Endodermal cell (in vitro differentiated cells): ENCODE results near the gene COX19. TPM values are rescaled to one million over a fixed set of nuclear protein-coding genes. Genes with fewer than 3 reads are reported as not detected.
"Not testable (repeated sequence)": the region's sequence is repeated elsewhere in the genome, so short reads cannot be mapped to it uniquely, and the experiment has no call there.

Experiments
- DNase-seq: peaks from one replicate; pipeline ENCODE4 v3.0.0-alpha.2; 2017
- H3K27ac ChIP-seq: 2 replicates; pipeline ENCODE4 v1.5.1; 2013; ENCODE audit warnings: mild to moderate bottlenecking, low read depth, low read length, moderate library complexity
- H3K27me3 ChIP-seq: 2 replicates; pipeline ENCODE4 v1.6.1; 2013; ENCODE audit warnings: mild to moderate bottlenecking, low read length, moderate library complexity; ENCODE audit not compliant: insufficient read depth, control insufficient read depth, poor library complexity, severe bottlenecking
- H3K36me3 ChIP-seq: 2 replicates; pipeline ENCODE4 v1.7.0; 2013; ENCODE audit warnings: mild to moderate bottlenecking, low read length, moderate library complexity; ENCODE audit not compliant: control insufficient read depth, insufficient read depth
- H3K4me1 ChIP-seq: one replicate; pipeline ENCODE4 v1.7.0; 2013; ENCODE audit warnings: low read length; ENCODE audit not compliant: control insufficient read depth, insufficient read depth
- H3K4me3 ChIP-seq: 2 replicates; pipeline ENCODE4 v1.5.1; 2013; ENCODE audit warnings: mild to moderate bottlenecking, low read length, moderate library complexity
- H3K9ac ChIP-seq: 2 replicates; pipeline ENCODE4 v1.6.1; 2013; ENCODE audit warnings: mild to moderate bottlenecking, low read length, moderate library complexity; ENCODE audit not compliant: poor library complexity, severe bottlenecking; ENCODE audit errors: extremely low read depth
- H3K9me3 ChIP-seq: 2 replicates; pipeline ENCODE4 v1.6.1; 2013; ENCODE audit warnings: mild to moderate bottlenecking, low read length, moderate library complexity; ENCODE audit not compliant: control insufficient read depth
- H3K27ac Mint-ChIP-seq: 2 replicates; pipeline ENCODE4 v1.8.0; 2020; ENCODE audit warnings: mixed read lengths
- H3K27me3 Mint-ChIP-seq: 2 replicates; pipeline ENCODE4 v1.8.0; 2021; ENCODE audit warnings: mild to moderate bottlenecking, mixed read lengths; ENCODE audit not compliant: insufficient read depth
- H3K36me3 Mint-ChIP-seq: 2 replicates; pipeline ENCODE4 v1.8.0; 2020; ENCODE audit warnings: low read depth, mixed read lengths
- H3K4me1 Mint-ChIP-seq: 2 replicates; pipeline ENCODE4 v1.8.0; 2020; ENCODE audit warnings: mixed read lengths
- H3K4me3 Mint-ChIP-seq: 2 replicates; pipeline ENCODE4 v1.8.0; 2020; ENCODE audit warnings: mild to moderate bottlenecking, moderate library complexity, mixed read lengths
- H3K9me3 Mint-ChIP-seq: 2 replicates; pipeline ENCODE4 v1.8.0; 2020; ENCODE audit warnings: mild to moderate bottlenecking, mixed read lengths
- CTCF ChIP-seq: fragments of 200-600 bp; sonication (generic); conservative IDR thresholded peaks from 2 replicates; pipeline ENCODE4 v1.5.0; 2021; ENCODE audit warnings: antibody characterized with exemption, mild to moderate bottlenecking
- WGBS, 2 experiments: methylation state at CpG; one replicate each; pipeline versions ENCODE4 v1.1.5 to v1.1.7; 2013; ENCODE audit warnings: missing lambda C conversion rate in 2 of 2, mixed read lengths in 1 of 2; ENCODE audit not compliant: insufficient coverage in 1 of 2, insufficient read length in 1 of 2; 5-methylcytosine and 5-hydroxymethylcytosine counted together
- total RNA-seq, 2 donors: library from RNA; stranded (reverse); fragmentation: NEBNext Ultra II Directional in 1 of 2; extraction: Animal tissue kit (Norgen Biotek cat#: 25700) in 1 of 2; gene quantifications; 2 replicates in 1 of 2; 3 replicates in 1 of 2; pipeline ENCODE4 v1.2.1, GENCODE V29; 2021

Gene COX19
- total RNA-seq, 2 donors from 2014 or later, result 15.0 to 18.5 TPM

DNA sequence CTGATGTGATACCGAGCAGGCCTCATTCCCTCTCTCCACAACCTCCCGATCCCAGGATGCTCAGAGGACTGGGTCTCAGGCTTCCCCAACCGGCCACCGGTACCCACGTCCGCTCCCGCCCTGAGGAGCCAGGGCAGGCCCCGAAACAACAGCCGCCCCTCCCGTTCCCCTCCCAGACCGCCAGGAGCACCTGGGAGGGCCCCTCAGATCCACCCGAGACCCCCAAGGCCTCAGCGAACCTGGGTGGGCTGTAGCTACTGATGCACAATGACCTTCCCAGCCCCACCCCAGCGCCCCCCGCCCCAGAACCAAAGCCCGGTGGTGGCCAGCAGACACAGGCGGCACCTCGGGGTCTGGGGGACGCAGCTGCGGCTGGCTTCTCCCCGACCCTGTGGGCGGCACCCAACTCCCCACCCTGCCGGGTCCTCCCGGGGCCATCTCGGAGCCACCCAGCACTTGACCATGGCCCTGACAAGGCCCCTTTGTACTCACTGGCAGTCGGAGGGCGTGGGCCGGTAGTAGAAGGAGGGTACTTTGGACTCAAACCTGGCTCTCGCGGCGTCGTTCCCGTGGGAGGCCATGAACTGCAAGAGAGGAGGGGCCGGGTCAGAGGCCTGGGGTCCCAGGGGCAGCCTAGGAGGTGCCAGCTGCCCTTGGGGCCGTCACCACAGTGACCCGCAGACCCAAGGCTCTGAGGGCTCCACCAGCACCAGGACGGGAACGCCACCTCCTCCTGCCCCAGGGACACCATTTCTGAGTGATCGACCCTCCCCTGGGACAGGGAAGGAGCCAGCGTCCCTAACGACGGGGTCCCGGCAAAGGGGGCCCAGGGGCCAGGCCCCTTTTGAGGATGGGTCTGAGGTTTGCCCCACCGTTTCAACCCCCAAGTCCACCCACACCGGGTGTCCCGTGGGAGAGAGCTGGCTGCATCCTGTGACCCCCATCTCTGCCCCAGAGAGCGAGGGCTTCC, 49.0 kb downstream of the COX19 start:
- Histone ChIP-seq H3K9ac (no peak overlapping the region), H3K9me3 (no peaks in the 10 kb centered on the region), H3K36me3 (no peaks in the 10 kb centered on the region), H3K27me3 (no peaks in the 10 kb centered on the region), H3K27ac (no peak overlapping the region), H3K4me3 (no peak overlapping the region), H3K4me1 (peaks cover 2% of the 10 kb centered on the region)
- H3K4me1 Mint-ChIP-seq, result no peaks in the 10 kb centered on the region
- no peaks in the 10 kb centered on the region for H3K9me3 Mint-ChIP-seq
- DNase-seq, result no peak
- no peaks in the 10 kb centered on the region for H3K27me3 Mint-ChIP-seq
- TF ChIP-seq CTCF, result no peak
- no peak overlapping the region for H3K4me3 Mint-ChIP-seq
- H3K27ac Mint-ChIP-seq, result no peak overlapping the region
- no peaks in the 10 kb centered on the region for H3K36me3 Mint-ChIP-seq
- WGBS, 2 experiments, result 88 to 92% methylated on average over 19 to 47 of the region's 47 CpGs

GRCh38 chr7:925601-926000, 49.7 kb downstream of the COX19 start:
- no peak for TF ChIP-seq CTCF
- no peak overlapping the region for H3K27ac Mint-ChIP-seq
- H3K9ac ChIP-seq, result no peak overlapping the region
- no peaks in the 10 kb centered on the region for H3K36me3 ChIP-seq
- H3K27me3 Mint-ChIP-seq, result no peaks in the 10 kb centered on the region
- H3K4me3 Mint-ChIP-seq, result no peak overlapping the region
- H3K36me3 Mint-ChIP-seq, result no peaks in the 10 kb centered on the region
- no peaks in the 10 kb centered on the region for H3K9me3 Mint-ChIP-seq
- no peaks in the 10 kb centered on the region for H3K9me3 ChIP-seq
- no peaks in the 10 kb centered on the region for H3K27me3 ChIP-seq
- H3K4me1 ChIP-seq, result peaks cover 2% of the 10 kb centered on the region
- no peak overlapping the region for H3K4me3 ChIP-seq
- DNase-seq, result no peak
- no peaks in the 10 kb centered on the region for H3K4me1 Mint-ChIP-seq
- H3K27ac ChIP-seq, result no peak overlapping the region
- 85 to 92% methylated on average over 15 to 18 of the region's 18 CpGs for whole genome bisulfite sequencing, 2 experiments

DNA sequence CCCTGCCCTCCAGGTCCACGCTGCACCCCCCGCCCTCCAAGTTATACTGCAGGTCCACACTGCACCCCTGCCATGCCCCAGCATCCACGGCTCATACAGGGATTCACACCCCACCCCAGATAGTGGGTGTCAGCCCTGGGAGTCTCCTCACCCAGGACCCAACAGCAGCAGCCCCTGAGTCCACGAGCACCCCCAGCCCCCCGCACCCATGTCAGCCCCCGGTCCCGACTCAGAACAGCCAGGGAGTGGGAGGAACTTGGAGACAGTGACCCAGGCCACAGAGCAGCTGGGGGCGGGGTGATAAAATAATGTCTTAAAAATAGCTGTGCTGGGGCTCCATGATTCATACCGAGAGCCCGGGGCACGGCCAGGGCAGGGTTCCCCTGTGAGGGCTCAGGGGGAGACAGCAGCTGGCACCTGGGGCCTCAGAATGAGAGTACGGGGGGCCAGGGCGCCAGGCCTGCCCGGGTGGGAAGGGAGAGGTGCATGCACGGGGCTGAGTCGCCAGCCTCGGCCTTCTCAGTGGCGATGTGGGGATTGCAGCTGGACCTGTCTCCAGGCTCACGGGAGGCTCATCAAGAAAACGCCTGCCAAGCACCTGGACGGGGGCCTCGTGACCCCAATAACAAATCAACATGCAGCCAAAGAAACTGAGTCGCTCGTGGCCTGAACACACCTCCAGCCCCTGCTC, 50.7 kb downstream of the COX19 start:
- no peaks in the 10 kb centered on the region for H3K4me1 Mint-ChIP-seq
- no peaks in the 10 kb centered on the region for H3K36me3 Mint-ChIP-seq
- no peak for DNase-seq
- Histone ChIP-seq H3K4me3 (no peak overlapping the region), H3K4me1 (peaks cover 2% of the 10 kb centered on the region), H3K36me3 (no peaks in the 10 kb centered on the region), H3K27ac (no peak overlapping the region), H3K9ac (no peak overlapping the region), H3K9me3 (no peaks in the 10 kb centered on the region), H3K27me3 (no peaks in the 10 kb centered on the region)
- H3K27ac Mint-ChIP-seq, result no peak overlapping the region
- no peak overlapping the region for H3K4me3 Mint-ChIP-seq
- TF ChIP-seq CTCF, result no peak
- WGBS, 2 experiments, result 90 to 92% methylated on average over 12 to 24 of the region's 24 CpGs
- H3K27me3 Mint-ChIP-seq, result no peaks in the 10 kb centered on the region
- H3K9me3 Mint-ChIP-seq, result no peaks in the 10 kb centered on the region

DNA sequence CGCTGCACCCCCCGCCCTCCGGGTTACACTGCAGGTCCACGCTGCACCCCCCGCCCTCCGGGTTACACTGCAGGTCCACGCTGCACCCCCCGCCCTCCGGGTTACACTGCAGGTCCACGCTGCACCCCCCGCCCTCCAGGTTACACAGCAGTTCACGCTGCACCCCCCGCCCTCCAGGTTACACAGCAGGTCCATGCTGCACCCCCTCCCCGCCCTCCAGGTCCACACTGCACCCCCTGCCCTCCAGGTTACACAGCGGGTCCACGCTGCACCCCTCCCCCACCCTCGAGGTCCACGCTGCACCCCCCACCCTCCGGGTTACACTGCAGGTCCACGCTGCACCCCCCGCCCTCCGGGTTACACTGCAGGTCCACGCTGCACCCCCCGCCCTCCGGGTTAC, 51.3 kb downstream of the COX19 start:
- not testable (repeated sequence) for H3K27me3 Mint-ChIP-seq, H3K36me3 Mint-ChIP-seq, H3K4me3 Mint-ChIP-seq, H3K9ac ChIP-seq, H3K4me1 Mint-ChIP-seq, DNase-seq, H3K4me1 ChIP-seq, H3K9me3 ChIP-seq, H3K36me3 ChIP-seq, H3K4me3 ChIP-seq, H3K27ac ChIP-seq, H3K9me3 Mint-ChIP-seq, H3K27ac Mint-ChIP-seq, H3K27me3 ChIP-seq
- 89% methylated on average over 9 of the region's 25 CpGs; no CpG with 5 or more reads in 1 of the 2 experiments for WGBS, 2 experiments
